ENCODE data around the gene ZNF610. TPM values are rescaled to one million over a fixed set of nuclear protein-coding genes. Genes with fewer than 3 reads are reported as not detected.

The ZNF610 gene
- total and polyA plus RNA-seq, 2 experiments from 2014 or later = 2.8 to 3.9 TPM

GRCh38 chr19:52369559-52370340, 33.7 kb downstream of the ZNF610 start, which contains the start of gene ZNF880:
Gene ZNF880 (plus strand): TSS chr19:52369923. CDS start chr19:52369966, 43 bp downstream.
- peaks cover 26% of the 10 kb centered on the region for H3K79me2 ChIP-seq (ENCODE audit: insufficient read depth)
- WGBS, 2 experiments (ENCODE audit: low coverage in 1 of 2, low lambda C conversion rate in 2 of 2, missing lambda C conversion rate in 2 of 2) = 1 to 2% methylated on average over 52 of the region's 52 CpGs
- peak; percentile 98 for DNase-seq
- peak within 1 kb of the TSS; percentile 93 for H3K4me3 ChIP-seq
- in situ Hi-C loops (cut with MboI) = no loop called here
- peak within 1 kb of the TSS; percentile 100 for H3K27ac ChIP-seq
- H2AFZ ChIP-seq = peak within 1 kb of the TSS; percentile 87
- H3K9me3 ChIP-seq (ENCODE audit: low read depth) = peaks cover 9% of the 10 kb centered on the region
- no peaks in the 10 kb centered on the region for H3K9me2 ChIP-seq (ENCODE audit: insufficient read depth)
- peak within 1 kb of the TSS; percentile 99 for H3K9ac ChIP-seq
- no peaks in the 10 kb centered on the region for H3K4me1 ChIP-seq (ENCODE audit: insufficient read depth)
- H3K27me3 ChIP-seq (replicated peaks; ENCODE audit: insufficient read depth) = no peaks in the 10 kb centered on the region
- H3K36me3 ChIP-seq (ENCODE audit: low read depth) = peaks cover 38% of the 10 kb centered on the region
- no peaks in the 10 kb centered on the region for H4K20me1 ChIP-seq (ENCODE audit: insufficient read depth)
- peaks cover 10% of the 10 kb centered on the region for H3F3A ChIP-seq (ENCODE audit: insufficient read depth)
- H3K4me2 ChIP-seq (ENCODE audit: unreplicated experiment) = peak within 1 kb of the TSS; percentile 78
- TF ChIP-seq EZH2phosphoT487 (IDR thresholded peaks at IDR 0.05; ENCODE audit: insufficient read depth, low read depth) (no peak), EZH2 (IDR thresholded peaks at IDR 0.05; ENCODE audit: insufficient read depth, poor library complexity, severe bottlenecking) (no peak)

GRCh38 chr19:52370341-52370710, 34.3 kb downstream of the ZNF610 start:
- Histone ChIP-seq H3K4me3 (peak overlapping the region; percentile 93), H3K9me3 (ENCODE audit: low read depth) (peaks cover 9% of the 10 kb centered on the region), H3K36me3 (ENCODE audit: low read depth) (peaks cover 40% of the 10 kb centered on the region), H3K4me2 (ENCODE audit: unreplicated experiment) (peak overlapping the region; percentile 78), H3K27ac (peak overlapping the region; percentile 100), H4K20me1 (ENCODE audit: insufficient read depth) (no peaks in the 10 kb centered on the region), H3K9ac (peak overlapping the region; percentile 99), H3K27me3 (replicated peaks; ENCODE audit: insufficient read depth) (no peaks in the 10 kb centered on the region), H3K9me2 (ENCODE audit: insufficient read depth) (no peaks in the 10 kb centered on the region), H3K4me1 (ENCODE audit: insufficient read depth) (no peaks in the 10 kb centered on the region), H2AFZ (peak overlapping the region; percentile 87), H3K79me2 (ENCODE audit: insufficient read depth) (peaks cover 26% of the 10 kb centered on the region), H3F3A (ENCODE audit: insufficient read depth) (peaks cover 10% of the 10 kb centered on the region)
- no peak for DNase-seq
- TF ChIP-seq EZH2 (IDR thresholded peaks at IDR 0.05; ENCODE audit: insufficient read depth, poor library complexity, severe bottlenecking) = no peak
- no peak for TF ChIP-seq EZH2phosphoT487 (IDR thresholded peaks at IDR 0.05; ENCODE audit: insufficient read depth, low read depth)
- in situ Hi-C loops (cut with MboI) = no loop called here
- 18 to 19% methylated on average over 7 of the region's 7 CpGs for WGBS, 2 experiments (ENCODE audit: low coverage in 1 of 2, low lambda C conversion rate in 2 of 2, missing lambda C conversion rate in 2 of 2)

- Histone ChIP-seq H2AFZ (no peak overlapping the region), H3K4me3 (no peak overlapping the region), H3F3A (ENCODE audit: insufficient read depth) (no peaks in the 10 kb centered on the region), H3K4me1 (ENCODE audit: insufficient read depth) (no peaks in the 10 kb centered on the region), H4K20me1 (ENCODE audit: insufficient read depth) (no peaks in the 10 kb centered on the region), H3K79me2 (ENCODE audit: insufficient read depth) (peaks cover 13% of the 10 kb centered on the region), H3K9me3 (ENCODE audit: low read depth) (no peaks in the 10 kb centered on the region), H3K36me3 (ENCODE audit: low read depth) (peaks cover 17% of the 10 kb centered on the region; the same call in 1 of the 2 replicates), H3K4me2 (ENCODE audit: unreplicated experiment) (no peak overlapping the region), H3K27ac (no peak overlapping the region), H3K27me3 (replicated peaks; ENCODE audit: insufficient read depth) (no peaks in the 10 kb centered on the region), H3K9me2 (ENCODE audit: insufficient read depth) (no peaks in the 10 kb centered on the region), H3K9ac (no peak overlapping the region)
- 73% methylated on average over 1 of the region's 1 CpG; no CpG with 5 or more reads in 1 of the 2 experiments for WGBS, 2 experiments (ENCODE audit: low coverage in 1 of 2, low lambda C conversion rate in 2 of 2, missing lambda C conversion rate in 2 of 2)
- in situ Hi-C loops (cut with MboI) = no loop called here
- TF ChIP-seq EZH2phosphoT487 (IDR thresholded peaks at IDR 0.05; ENCODE audit: insufficient read depth, low read depth) = no peak
- TF ChIP-seq EZH2 (IDR thresholded peaks at IDR 0.05; ENCODE audit: insufficient read depth, poor library complexity, severe bottlenecking) = no peak
- DNase-seq = no peak
Observed at GRCh38 chr19:52391135-52391534, 55.1 kb downstream of the ZNF610 start.

- H3K4me3 ChIP-seq = peak within 1 kb of the TSS; percentile 94
- H3K9me2 ChIP-seq (ENCODE audit: insufficient read depth) = no peaks in the 10 kb centered on the region
- in situ Hi-C loops (cut with MboI) = no loop called here
- H3K27ac ChIP-seq = peak within 1 kb of the TSS; percentile 94
- H4K20me1 ChIP-seq (ENCODE audit: insufficient read depth) = no peaks in the 10 kb centered on the region
- no peaks in the 10 kb centered on the region for H3K27me3 ChIP-seq (replicated peaks; ENCODE audit: insufficient read depth)
- H3K9me3 ChIP-seq (ENCODE audit: low read depth) = no peaks in the 10 kb centered on the region
- peak within 1 kb of the TSS; percentile 96 for H3K9ac ChIP-seq
- peak within 1 kb of the TSS; percentile 98 for H2AFZ ChIP-seq
- 2 to 3% methylated on average over 35 to 36 of the region's 36 CpGs for WGBS, 2 experiments (ENCODE audit: low coverage in 1 of 2, low lambda C conversion rate in 2 of 2, missing lambda C conversion rate in 2 of 2)
- peaks cover 26% of the 10 kb centered on the region for H3K36me3 ChIP-seq (ENCODE audit: low read depth)
- no peaks in the 10 kb centered on the region for H3K4me1 ChIP-seq (ENCODE audit: insufficient read depth)
- H3K79me2 ChIP-seq (ENCODE audit: insufficient read depth) = peaks cover 45% of the 10 kb centered on the region
- no peak for TF ChIP-seq EZH2phosphoT487 (IDR thresholded peaks at IDR 0.05; ENCODE audit: insufficient read depth, low read depth)
- no peak for TF ChIP-seq EZH2 (IDR thresholded peaks at IDR 0.05; ENCODE audit: insufficient read depth, poor library complexity, severe bottlenecking)
- peak within 1 kb of the TSS; percentile 100 for H3K4me2 ChIP-seq (ENCODE audit: unreplicated experiment)
- H3F3A ChIP-seq (ENCODE audit: insufficient read depth) = 0 out of 2 replicates have a peak, but pooled peaks cover 6% of the 10 kb centered on the region
- DNase-seq = peak; percentile 99
Observed at GRCh38 chr19:52397310-52398080, 61.5 kb downstream of the ZNF610 start, which contains the start of gene ZNF528. Gene ZNF528 (plus strand): TSS chr19:52397849. CDS start chr19:52402014, 4,165 bp downstream.
